ENCODE data around the gene TBX10. TPM values are rescaled to one million over a fixed set of nuclear protein-coding genes. Genes with fewer than 3 reads are reported as not detected.

Gene TBX10
- total RNA-seq, 1 donor from 2014 or later, result not detected

DNA sequence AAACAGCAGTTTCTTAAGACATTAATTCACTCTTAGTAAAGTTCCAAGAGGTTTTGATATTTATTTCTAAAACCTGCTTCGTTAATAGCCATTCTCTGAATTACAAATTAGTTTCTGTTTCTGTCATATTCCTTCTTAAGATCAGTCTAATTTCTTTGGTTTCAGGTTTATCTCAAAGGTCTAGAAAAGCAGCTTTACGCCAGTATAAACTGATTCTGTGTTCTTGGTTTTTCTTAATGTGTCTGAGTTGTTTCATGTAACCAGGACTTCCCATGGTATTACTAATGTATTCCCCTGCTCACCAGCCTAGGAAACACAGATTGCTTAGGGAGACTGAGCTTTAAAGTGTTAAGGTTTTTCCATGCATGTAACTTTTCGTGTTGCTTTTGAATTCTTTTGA is 17.7 kb upstream of the TBX10 start:
- no peak for TF ChIP-seq EZH2 (IDR thresholded peaks at IDR 0.05; ENCODE audit: insufficient read depth, low read length)
- TF ChIP-seq, protein P1, sequence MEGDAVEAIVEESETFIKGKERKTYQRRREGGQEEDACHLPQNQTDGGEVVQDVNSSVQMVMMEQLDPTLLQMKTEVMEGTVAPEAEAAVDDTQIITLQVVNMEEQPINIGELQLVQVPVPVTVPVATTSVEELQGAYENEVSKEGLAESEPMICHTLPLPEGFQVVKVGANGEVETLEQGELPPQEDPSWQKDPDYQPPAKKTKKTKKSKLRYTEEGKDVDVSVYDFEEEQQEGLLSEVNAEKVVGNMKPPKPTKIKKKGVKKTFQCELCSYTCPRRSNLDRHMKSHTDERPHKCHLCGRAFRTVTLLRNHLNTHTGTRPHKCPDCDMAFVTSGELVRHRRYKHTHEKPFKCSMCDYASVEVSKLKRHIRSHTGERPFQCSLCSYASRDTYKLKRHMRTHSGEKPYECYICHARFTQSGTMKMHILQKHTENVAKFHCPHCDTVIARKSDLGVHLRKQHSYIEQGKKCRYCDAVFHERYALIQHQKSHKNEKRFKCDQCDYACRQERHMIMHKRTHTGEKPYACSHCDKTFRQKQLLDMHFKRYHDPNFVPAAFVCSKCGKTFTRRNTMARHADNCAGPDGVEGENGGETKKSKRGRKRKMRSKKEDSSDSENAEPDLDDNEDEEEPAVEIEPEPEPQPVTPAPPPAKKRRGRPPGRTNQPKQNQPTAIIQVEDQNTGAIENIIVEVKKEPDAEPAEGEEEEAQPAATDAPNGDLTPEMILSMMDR (IDR thresholded peaks at IDR 0.05; ENCODE audit: insufficient read depth, low read depth, low read length), result no peak
- no peak for FAIRE-seq

DNA sequence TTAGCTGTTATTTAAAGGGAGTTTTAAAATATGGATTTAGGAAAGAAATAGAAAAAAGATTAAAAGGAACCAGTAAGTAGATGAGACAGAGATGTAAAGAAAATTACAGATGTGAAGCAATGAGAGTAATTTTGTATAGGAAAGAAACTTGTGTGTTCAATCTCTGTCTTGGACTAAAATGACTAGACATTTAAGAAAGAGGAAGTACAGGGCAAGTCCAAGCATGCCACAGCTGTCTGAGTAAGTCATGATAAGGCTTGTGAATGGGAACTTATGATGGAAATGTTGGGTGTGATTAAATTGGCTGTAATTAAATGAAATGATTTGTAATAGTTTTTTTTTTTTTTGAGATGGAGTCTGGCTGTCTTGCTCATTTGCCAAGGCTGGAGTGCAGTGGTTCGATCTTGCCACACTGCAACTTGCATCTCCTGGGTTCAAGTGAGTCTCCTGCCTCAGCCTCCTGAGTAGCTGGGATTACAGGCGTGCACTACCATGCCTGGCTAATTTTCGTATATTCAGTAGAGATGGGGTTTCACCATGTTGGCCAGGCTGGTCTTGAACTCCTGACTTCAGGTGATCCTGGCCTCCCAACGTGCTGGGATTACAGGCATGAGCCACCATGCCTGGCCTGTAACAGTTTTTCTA is 16.8 kb upstream of the TBX10 start:
- no peak for FAIRE-seq
- H4K20me1 ChIP-seq (ENCODE audit: insufficient read depth, low read length), result no peaks in the 10 kb centered on the region
- H3K9ac ChIP-seq (ENCODE audit: low read length), result no peak overlapping the region
- no peaks in the 10 kb centered on the region for H3K9me3 ChIP-seq (ENCODE audit: insufficient read depth, low read depth, low read length)
- TF ChIP-seq EZH2 (IDR thresholded peaks at IDR 0.05; ENCODE audit: insufficient read depth, low read length), result no peak
- TF ChIP-seq, protein P1 (IDR thresholded peaks at IDR 0.05; ENCODE audit: insufficient read depth, low read depth, low read length), result no peak
- H3K4me3 ChIP-seq (ENCODE audit: insufficient read depth, low read depth, low read length), result no peak overlapping the region
- no peaks in the 10 kb centered on the region for H3K36me3 Mint-ChIP-seq (ENCODE audit: low read depth, unreplicated experiment)
- peaks cover 2% of the 10 kb centered on the region for H3K9me3 Mint-ChIP-seq (ENCODE audit: unreplicated experiment)
- no peak overlapping the region for H3K4me3 Mint-ChIP-seq (ENCODE audit: unreplicated experiment)
- H2AFZ ChIP-seq (ENCODE audit: low read depth, low read length), result no peak overlapping the region
- H3K4me2 ChIP-seq (ENCODE audit: low read length), result no peak overlapping the region
- H3K27me3 Mint-ChIP-seq (ENCODE audit: low read depth, unreplicated experiment), result peaks cover 8% of the 10 kb centered on the region
- H3K4me1 ChIP-seq (ENCODE audit: insufficient read depth, low read length), result no peaks in the 10 kb centered on the region
- H3K4me1 Mint-ChIP-seq (ENCODE audit: low read depth, unreplicated experiment), result no peaks in the 10 kb centered on the region
- no peak overlapping the region for H3K27ac ChIP-seq (ENCODE audit: low read depth, low read length)
- H3K27me3 ChIP-seq (ENCODE audit: insufficient read depth, low read length), result peaks cover 2% of the 10 kb centered on the region
- H3K36me3 ChIP-seq (ENCODE audit: insufficient read depth, low read length), result no peaks in the 10 kb centered on the region
- H3K79me2 ChIP-seq (ENCODE audit: insufficient read depth, low read length), result no peaks in the 10 kb centered on the region
- H3K27ac Mint-ChIP-seq (ENCODE audit: unreplicated experiment), result no peak overlapping the region
- DNase-seq (ENCODE audit: low read depth), result peak; percentile 34

More for the DNA sequence above, 17.7 kb upstream of the TBX10 start:
- no peak overlapping the region for H3K4me2 ChIP-seq (ENCODE audit: low read length)
- no peak overlapping the region for H3K4me3 ChIP-seq (ENCODE audit: insufficient read depth, low read depth, low read length)
- H3K27ac Mint-ChIP-seq (ENCODE audit: unreplicated experiment), result no peak overlapping the region
- H3K36me3 ChIP-seq (ENCODE audit: insufficient read depth, low read length), result no peaks in the 10 kb centered on the region
- H3K4me1 ChIP-seq (ENCODE audit: insufficient read depth, low read length), result no peaks in the 10 kb centered on the region
- H3K9me3 ChIP-seq (ENCODE audit: insufficient read depth, low read depth, low read length), result no peaks in the 10 kb centered on the region
- no peak overlapping the region for H3K4me3 Mint-ChIP-seq (ENCODE audit: unreplicated experiment)
- H2AFZ ChIP-seq (ENCODE audit: low read depth, low read length), result no peak overlapping the region
- no peaks in the 10 kb centered on the region for H3K4me1 Mint-ChIP-seq (ENCODE audit: low read depth, unreplicated experiment)
- no peaks in the 10 kb centered on the region for H3K36me3 Mint-ChIP-seq (ENCODE audit: low read depth, unreplicated experiment)
- no peaks in the 10 kb centered on the region for H4K20me1 ChIP-seq (ENCODE audit: insufficient read depth, low read length)
- no peak for DNase-seq (ENCODE audit: low read depth)
- no peaks in the 10 kb centered on the region for H3K79me2 ChIP-seq (ENCODE audit: insufficient read depth, low read length)
- H3K27ac ChIP-seq (ENCODE audit: low read depth, low read length), result no peak overlapping the region
- peaks cover 2% of the 10 kb centered on the region for H3K9me3 Mint-ChIP-seq (ENCODE audit: unreplicated experiment)
- H3K27me3 ChIP-seq (ENCODE audit: insufficient read depth, low read length), result peaks cover 2% of the 10 kb centered on the region
- no peak overlapping the region for H3K9ac ChIP-seq (ENCODE audit: low read length)
- H3K27me3 Mint-ChIP-seq (ENCODE audit: low read depth, unreplicated experiment), result peaks cover 12% of the 10 kb centered on the region

DNA sequence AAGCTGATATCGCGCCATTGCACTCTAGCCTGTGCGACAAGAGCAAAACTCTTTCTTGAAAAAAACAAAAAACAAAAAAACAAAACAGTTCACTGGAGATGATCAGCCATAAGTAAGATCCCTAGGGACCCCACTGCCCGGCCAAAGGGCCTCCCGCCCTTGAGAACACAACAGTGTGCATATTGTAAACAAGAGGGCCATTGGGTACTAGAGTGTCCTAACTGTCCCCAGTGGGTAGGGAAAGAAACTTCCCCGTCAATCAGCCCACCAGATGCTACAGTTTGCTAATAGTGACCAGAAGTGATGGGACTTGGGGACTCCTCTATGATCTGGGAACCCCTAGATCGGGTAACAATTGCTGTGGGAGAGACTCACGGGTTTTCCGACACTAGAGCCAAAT is 14.7 kb upstream of the TBX10 start:
- Mint-ChIP-seq H3K9me3 (ENCODE audit: unreplicated experiment) (peaks cover 2% of the 10 kb centered on the region), H3K36me3 (ENCODE audit: low read depth, unreplicated experiment) (no peaks in the 10 kb centered on the region), H3K27ac (ENCODE audit: unreplicated experiment) (no peak overlapping the region), H3K4me3 (ENCODE audit: unreplicated experiment) (no peak overlapping the region), H3K27me3 (ENCODE audit: low read depth, unreplicated experiment) (peaks cover 3% of the 10 kb centered on the region), H3K4me1 (ENCODE audit: low read depth, unreplicated experiment) (no peaks in the 10 kb centered on the region)
- Histone ChIP-seq H3K4me3 (ENCODE audit: insufficient read depth, low read depth, low read length) (no peak overlapping the region), H3K27ac (ENCODE audit: low read depth, low read length) (no peak overlapping the region), H2AFZ (ENCODE audit: low read depth, low read length) (no peak overlapping the region), H3K36me3 (ENCODE audit: insufficient read depth, low read length) (no peaks in the 10 kb centered on the region), H4K20me1 (ENCODE audit: insufficient read depth, low read length) (no peaks in the 10 kb centered on the region), H3K27me3 (ENCODE audit: insufficient read depth, low read length) (peaks cover 2% of the 10 kb centered on the region), H3K79me2 (ENCODE audit: insufficient read depth, low read length) (no peaks in the 10 kb centered on the region), H3K4me1 (ENCODE audit: insufficient read depth, low read length) (no peaks in the 10 kb centered on the region), H3K4me2 (ENCODE audit: low read length) (no peak overlapping the region), H3K9me3 (ENCODE audit: insufficient read depth, low read depth, low read length) (peaks cover 3% of the 10 kb centered on the region), H3K9ac (ENCODE audit: low read length) (no peak overlapping the region)
- FAIRE-seq (no peak), DNase-seq (ENCODE audit: low read depth) (no peak)
- TF ChIP-seq EZH2 (IDR thresholded peaks at IDR 0.05; ENCODE audit: insufficient read depth, low read length), result no peak
- TF ChIP-seq, protein P1 (IDR thresholded peaks at IDR 0.05; ENCODE audit: insufficient read depth, low read depth, low read length), result no peak
